Kidney (tissue), 14 donors: ENCODE measurements around the gene CCSER1. TPM values are rescaled to one million over a fixed set of nuclear protein-coding genes. Genes with fewer than 3 reads are reported as not detected.

Experiments used
- DNase-seq, 5 donors: peaks; one replicate each; pipeline ENCODE4 v3.0.0-alpha.2; 2013 to 2020
- FAIRE-seq: peaks from 2 replicates; lab custom pipeline; 2012; peaks lifted over from hg19 to GRCh38; lab: Jason Lieb, UNC
- H3K27ac ChIP-seq, 2 donors: one replicate each; pipeline ENCODE4 v1.7.0; 2013; ENCODE audit warnings: low read depth in 2 of 2, low read length in 2 of 2, inconsistent platforms in 1 of 2
- H3K27me3 ChIP-seq: one replicate; pipeline ENCODE4 v1.7.1; 2013; ENCODE audit warnings: low read length, inconsistent platforms; ENCODE audit not compliant: control insufficient read depth, insufficient read depth
- H3K36me3 ChIP-seq, 3 donors: one replicate each; pipeline versions ENCODE4 v1.7.0 to v1.7.1; 2013; ENCODE audit warnings: low read length in 3 of 3, control low read depth in 1 of 3, inconsistent platforms in 1 of 3; ENCODE audit not compliant: insufficient read depth in 3 of 3, control insufficient read depth in 2 of 3
- H3K4me1 ChIP-seq, 3 donors: one replicate each; pipeline versions ENCODE4 v1.7.0 to v1.7.1; 2013; ENCODE audit warnings: low read length in 3 of 3, inconsistent platforms in 1 of 3, low read depth in 1 of 3; ENCODE audit not compliant: control insufficient read depth in 2 of 3, insufficient read depth in 2 of 3
- H3K4me3 ChIP-seq, 3 donors: one replicate each; pipeline versions ENCODE4 v1.7.0 to v1.8.1; 2013; ENCODE audit warnings: low read length in 3 of 3, control low read depth in 1 of 3, inconsistent platforms in 1 of 3
- H3K9ac ChIP-seq, 3 donors: one replicate each; pipeline versions ENCODE4 v1.7.0 to v1.7.1; 2013; ENCODE audit warnings: low read length in 3 of 3, control low read depth in 1 of 3, inconsistent platforms in 1 of 3
- H3K9me3 ChIP-seq, 3 donors: one replicate each; pipeline versions ENCODE4 v1.7.0 to v1.7.1; 2013; ENCODE audit warnings: low read length in 3 of 3, control low read depth in 1 of 3, inconsistent platforms in 1 of 3; ENCODE audit not compliant: control insufficient read depth in 2 of 3, insufficient read depth in 1 of 3
- CTCF ChIP-seq: IDR thresholded peaks from 3 replicates; pipeline ENCODE4 v1.5.1; 2012; ENCODE audit warnings: mild to moderate bottlenecking, moderate library complexity, borderline replicate concordance; ENCODE audit not compliant: insufficient read depth; ENCODE audit errors: extremely low read depth
- intact Hi-C: fragments of 100-400 bp; cut with DNase I; formaldehyde crosslinking; loops from one replicate; pipeline ENCODE4 v1.11.1; 2022
- polyA plus RNA-seq: library from polyadenylated mRNA; stranded (reverse); fragments of 350-450 nt; fragmentation: Illumina TruSeq; extraction: RNeasy Lipid Tissue Mini Kit (QIAGEN cat#74804); gene quantifications from one replicate; pipeline ENCODE4 v1.2.3, GENCODE V29; 2014; ENCODE audit warnings: low read depth, low replicate concordance; ENCODE audit not compliant: insufficient read depth
- total RNA-seq: library from RNA; stranded (reverse); fragmentation: NEBNext Ultra II Directional; extraction: Animal tissue kit (Norgen Biotek cat#: 25700); gene quantifications from one replicate; pipeline ENCODE4 v1.2.1, GENCODE V29; 2021
- donor health status: control.
- donor health status: control.
- donor health status: control.
- donor health status: control.
- donor health status: control.
- donor health status: DM: yes; HTN: yes; CAD: no.
- donor health status: Normal renal cell carcinoma (clear cell type).

CCSER1 gene
- total and polyA plus RNA-seq, 2 donors from 2014 or later: 4.2 to 26.8 TPM

DNA sequence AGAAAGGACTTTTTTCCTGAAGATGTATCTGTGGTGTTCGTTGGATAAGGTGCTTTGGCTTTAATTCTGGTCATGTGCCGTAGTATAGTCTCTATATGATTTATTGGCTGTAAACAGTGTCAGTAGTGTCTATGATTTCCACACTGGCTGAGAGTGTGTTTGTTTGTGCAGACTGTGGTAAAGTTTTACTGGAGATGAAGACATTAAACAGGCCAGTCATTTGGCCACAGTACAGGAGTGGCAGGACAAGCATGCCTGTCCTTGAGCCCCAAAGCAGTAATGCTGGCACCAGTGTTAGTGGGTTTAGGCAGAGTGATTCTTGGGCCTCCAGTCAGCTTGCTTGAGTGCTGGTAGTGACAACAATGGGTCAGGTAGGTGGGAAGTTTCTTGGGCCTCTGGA, 1152.7 kb downstream of the CCSER1 start:
- intact Hi-C loops: no loop called here
- FAIRE-seq: no peak
- TF ChIP-seq CTCF: no peak
- DNase-seq: no peak
- H3K27ac ChIP-seq: no peak overlapping the region
- no peaks in the 10 kb centered on the region for H3K9me3 ChIP-seq
- H3K36me3 ChIP-seq: no peaks in the 10 kb centered on the region
- H3K4me3 ChIP-seq: no peak overlapping the region
- H3K9ac ChIP-seq: no peak overlapping the region
- H3K4me1 ChIP-seq: no peaks in the 10 kb centered on the region
- H3K27me3 ChIP-seq: no peaks in the 10 kb centered on the region

- Histone ChIP-seq H3K4me3 (no peak overlapping the region), H3K27ac (no peak overlapping the region), H3K9ac (no peak overlapping the region), H3K9me3 (no peaks in the 10 kb centered on the region), H3K36me3 (no peaks in the 10 kb centered on the region), H3K27me3 (no peaks in the 10 kb centered on the region), H3K4me1 (no peaks in the 10 kb centered on the region)
- TF ChIP-seq CTCF: no peak
- FAIRE-seq: no peak
- DNase-seq: no peak
- intact Hi-C loops: no loop called here
Observed at GRCh38 chr4:91280551-91281290, 1153.5 kb downstream of the CCSER1 start.

GRCh38 chr4:91282217-91282616, 1155.0 kb downstream of the CCSER1 start:
- no peaks in the 10 kb centered on the region for H3K9me3 ChIP-seq
- no peak overlapping the region for H3K4me3 ChIP-seq
- H3K4me1 ChIP-seq: no peaks in the 10 kb centered on the region
- TF ChIP-seq CTCF: no peak
- intact Hi-C loops: no loop called here
- no peak for DNase-seq
- H3K36me3 ChIP-seq: no peaks in the 10 kb centered on the region
- no peak overlapping the region for H3K9ac ChIP-seq
- FAIRE-seq: no peak
- no peak overlapping the region for H3K27ac ChIP-seq
- no peaks in the 10 kb centered on the region for H3K27me3 ChIP-seq
